WTC11 (cell line): Measurements from ENCODE around the gene RILPL1.

ENCODE experiments used
- FOXP1 ChIP-seq: sonication (generic); formaldehyde crosslinking; IDR thresholded peaks from 2 replicates; pipeline ENCODE4 v1.8.0; 2022; ENCODE audit warnings: missing genetic modification reagents, mild to moderate bottlenecking, moderate library complexity, borderline replicate concordance
- NR2C2 ChIP-seq: sonication (generic); formaldehyde crosslinking; IDR thresholded peaks from 2 replicates; pipeline ENCODE4 v1.8.0; 2022; ENCODE audit warnings: mild to moderate bottlenecking, missing genetic modification reagents
- TEAD1 ChIP-seq: sonication (generic); formaldehyde crosslinking; IDR thresholded peaks from 2 replicates; pipeline ENCODE4 v1.8.0; 2022; ENCODE audit warnings: mild to moderate bottlenecking, missing genetic modification reagents
- TP53 ChIP-seq: sonication (generic); formaldehyde crosslinking; IDR thresholded peaks from 2 replicates; pipeline ENCODE4 v1.8.1; 2023; ENCODE audit warnings: mild to moderate bottlenecking, missing genetic modification reagents
- ZNF423 ChIP-seq: fragments of 250-450 bp; sonication (Bioruptor Pico); IDR thresholded peaks from 2 replicates; pipeline ENCODE4 v2.1.2; 2022; ENCODE audit warnings: mild to moderate bottlenecking, moderate library complexity
- TF ChIP-seq, protein P1 (sequence below): fragments of 200-600 bp; IDR thresholded peaks from 2 replicates; pipeline ENCODE4 v1.8.0; 2022; ENCODE audit warnings: antibody characterized with exemption
- TF ChIP-seq, protein P2 (sequence below): sonication (generic); formaldehyde crosslinking; IDR thresholded peaks from 2 replicates; pipeline ENCODE4 v1.8.0; 2023; ENCODE audit warnings: missing genetic modification reagents
- TF ChIP-seq, protein P3 (sequence below): sonication (generic); formaldehyde crosslinking; IDR thresholded peaks from 2 replicates; pipeline ENCODE4 v1.8.1; 2023; ENCODE audit warnings: mild to moderate bottlenecking, missing genetic modification reagents, borderline replicate concordance
- TF ChIP-seq, protein P4 (sequence below): sonication (generic); formaldehyde crosslinking; IDR thresholded peaks from 2 replicates; pipeline ENCODE4 v1.8.1; 2023; ENCODE audit warnings: mild to moderate bottlenecking, missing genetic modification reagents

DNA sequence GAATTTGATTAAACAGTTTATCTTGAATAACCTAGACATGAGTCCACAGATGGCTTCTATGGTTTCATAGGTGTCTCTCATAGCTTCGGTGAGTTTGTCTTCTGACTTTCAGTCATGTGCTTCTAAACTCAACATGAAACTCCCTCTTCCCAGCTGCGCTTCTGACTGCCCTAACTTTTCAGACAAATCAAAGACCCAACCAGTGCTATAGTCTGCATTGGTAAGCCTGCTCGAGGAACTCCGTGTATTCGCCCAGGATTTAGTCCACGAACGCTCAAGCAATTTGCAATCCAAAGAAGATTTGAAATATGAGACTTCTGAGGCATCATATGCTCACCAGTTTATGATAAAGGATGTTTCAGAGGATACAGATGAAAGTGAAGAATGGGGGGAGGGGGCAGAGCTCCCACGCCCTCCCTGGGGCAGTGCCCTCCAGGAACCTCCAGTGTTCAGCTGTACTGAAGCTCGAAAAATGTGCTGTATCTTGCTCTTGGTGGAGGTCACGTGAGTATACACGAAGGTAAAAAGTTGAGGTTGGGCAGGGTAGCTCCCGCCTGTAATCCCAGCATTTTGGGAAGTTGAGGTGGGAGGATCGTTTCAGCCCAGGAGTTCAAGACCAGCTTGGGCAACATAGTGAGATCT lies 91.9 kb downstream of the RILPL1 start:
- TF ChIP-seq TEAD1 (CRISPR knock-in tag) (no peak), NR2C2 (CRISPR knock-in tag) (no peak), TP53 (CRISPR knock-in tag) (no peak), ZNF423 (no peak), FOXP1 (no peak)
- TF ChIP-seq, protein P1, sequence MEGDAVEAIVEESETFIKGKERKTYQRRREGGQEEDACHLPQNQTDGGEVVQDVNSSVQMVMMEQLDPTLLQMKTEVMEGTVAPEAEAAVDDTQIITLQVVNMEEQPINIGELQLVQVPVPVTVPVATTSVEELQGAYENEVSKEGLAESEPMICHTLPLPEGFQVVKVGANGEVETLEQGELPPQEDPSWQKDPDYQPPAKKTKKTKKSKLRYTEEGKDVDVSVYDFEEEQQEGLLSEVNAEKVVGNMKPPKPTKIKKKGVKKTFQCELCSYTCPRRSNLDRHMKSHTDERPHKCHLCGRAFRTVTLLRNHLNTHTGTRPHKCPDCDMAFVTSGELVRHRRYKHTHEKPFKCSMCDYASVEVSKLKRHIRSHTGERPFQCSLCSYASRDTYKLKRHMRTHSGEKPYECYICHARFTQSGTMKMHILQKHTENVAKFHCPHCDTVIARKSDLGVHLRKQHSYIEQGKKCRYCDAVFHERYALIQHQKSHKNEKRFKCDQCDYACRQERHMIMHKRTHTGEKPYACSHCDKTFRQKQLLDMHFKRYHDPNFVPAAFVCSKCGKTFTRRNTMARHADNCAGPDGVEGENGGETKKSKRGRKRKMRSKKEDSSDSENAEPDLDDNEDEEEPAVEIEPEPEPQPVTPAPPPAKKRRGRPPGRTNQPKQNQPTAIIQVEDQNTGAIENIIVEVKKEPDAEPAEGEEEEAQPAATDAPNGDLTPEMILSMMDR: no peak
- TF ChIP-seq, protein P2, sequence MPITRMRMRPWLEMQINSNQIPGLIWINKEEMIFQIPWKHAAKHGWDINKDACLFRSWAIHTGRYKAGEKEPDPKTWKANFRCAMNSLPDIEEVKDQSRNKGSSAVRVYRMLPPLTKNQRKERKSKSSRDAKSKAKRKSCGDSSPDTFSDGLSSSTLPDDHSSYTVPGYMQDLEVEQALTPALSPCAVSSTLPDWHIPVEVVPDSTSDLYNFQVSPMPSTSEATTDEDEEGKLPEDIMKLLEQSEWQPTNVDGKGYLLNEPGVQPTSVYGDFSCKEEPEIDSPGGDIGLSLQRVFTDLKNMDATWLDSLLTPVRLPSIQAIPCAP (CRISPR knock-in tag): no peak
- TF ChIP-seq, protein P3, sequence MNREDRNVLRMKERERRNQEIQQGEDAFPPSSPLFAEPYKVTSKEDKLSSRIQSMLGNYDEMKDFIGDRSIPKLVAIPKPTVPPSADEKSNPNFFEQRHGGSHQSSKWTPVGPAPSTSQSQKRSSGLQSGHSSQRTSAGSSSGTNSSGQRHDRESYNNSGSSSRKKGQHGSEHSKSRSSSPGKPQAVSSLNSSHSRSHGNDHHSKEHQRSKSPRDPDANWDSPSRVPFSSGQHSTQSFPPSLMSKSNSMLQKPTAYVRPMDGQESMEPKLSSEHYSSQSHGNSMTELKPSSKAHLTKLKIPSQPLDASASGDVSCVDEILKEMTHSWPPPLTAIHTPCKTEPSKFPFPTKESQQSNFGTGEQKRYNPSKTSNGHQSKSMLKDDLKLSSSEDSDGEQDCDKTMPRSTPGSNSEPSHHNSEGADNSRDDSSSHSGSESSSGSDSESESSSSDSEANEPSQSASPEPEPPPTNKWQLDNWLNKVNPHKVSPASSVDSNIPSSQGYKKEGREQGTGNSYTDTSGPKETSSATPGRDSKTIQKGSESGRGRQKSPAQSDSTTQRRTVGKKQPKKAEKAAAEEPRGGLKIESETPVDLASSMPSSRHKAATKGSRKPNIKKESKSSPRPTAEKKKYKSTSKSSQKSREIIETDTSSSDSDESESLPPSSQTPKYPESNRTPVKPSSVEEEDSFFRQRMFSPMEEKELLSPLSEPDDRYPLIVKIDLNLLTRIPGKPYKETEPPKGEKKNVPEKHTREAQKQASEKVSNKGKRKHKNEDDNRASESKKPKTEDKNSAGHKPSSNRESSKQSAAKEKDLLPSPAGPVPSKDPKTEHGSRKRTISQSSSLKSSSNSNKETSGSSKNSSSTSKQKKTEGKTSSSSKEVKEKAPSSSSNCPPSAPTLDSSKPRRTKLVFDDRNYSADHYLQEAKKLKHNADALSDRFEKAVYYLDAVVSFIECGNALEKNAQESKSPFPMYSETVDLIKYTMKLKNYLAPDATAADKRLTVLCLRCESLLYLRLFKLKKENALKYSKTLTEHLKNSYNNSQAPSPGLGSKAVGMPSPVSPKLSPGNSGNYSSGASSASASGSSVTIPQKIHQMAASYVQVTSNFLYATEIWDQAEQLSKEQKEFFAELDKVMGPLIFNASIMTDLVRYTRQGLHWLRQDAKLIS: no peak
- TF ChIP-seq, protein P4, sequence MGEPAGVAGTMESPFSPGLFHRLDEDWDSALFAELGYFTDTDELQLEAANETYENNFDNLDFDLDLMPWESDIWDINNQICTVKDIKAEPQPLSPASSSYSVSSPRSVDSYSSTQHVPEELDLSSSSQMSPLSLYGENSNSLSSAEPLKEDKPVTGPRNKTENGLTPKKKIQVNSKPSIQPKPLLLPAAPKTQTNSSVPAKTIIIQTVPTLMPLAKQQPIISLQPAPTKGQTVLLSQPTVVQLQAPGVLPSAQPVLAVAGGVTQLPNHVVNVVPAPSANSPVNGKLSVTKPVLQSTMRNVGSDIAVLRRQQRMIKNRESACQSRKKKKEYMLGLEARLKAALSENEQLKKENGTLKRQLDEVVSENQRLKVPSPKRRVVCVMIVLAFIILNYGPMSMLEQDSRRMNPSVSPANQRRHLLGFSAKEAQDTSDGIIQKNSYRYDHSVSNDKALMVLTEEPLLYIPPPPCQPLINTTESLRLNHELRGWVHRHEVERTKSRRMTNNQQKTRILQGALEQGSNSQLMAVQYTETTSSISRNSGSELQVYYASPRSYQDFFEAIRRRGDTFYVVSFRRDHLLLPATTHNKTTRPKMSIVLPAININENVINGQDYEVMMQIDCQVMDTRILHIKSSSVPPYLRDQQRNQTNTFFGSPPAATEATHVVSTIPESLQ (CRISPR knock-in tag): no peak
